ENCODE data around the gene TPPP. TPM values are rescaled to one million over a fixed set of nuclear protein-coding genes. Genes with fewer than 3 reads are reported as not detected.
"Not testable (repeated sequence)": the region's sequence is repeated elsewhere in the genome, so short reads cannot be mapped to it uniquely, and the experiment has no call there.

TPPP gene
- 10 to 100 TPM in 3 of 12 donors, 1 to 10 TPM in 8, not detected in 1; 3.6 to 12.3 (median 7.8) TPM for polyA plus RNA-seq (ENCODE audit: insufficient read length in 12 of 12)
- long read RNA-seq, donor 1, full-length matches to known transcripts, result 1 of 1 reads
- long read RNA-seq, donor 1, partial matches to known transcripts, result 0 of 1 reads
- long read RNA-seq, donor 1, other reads (novel, unspliced or antisense), result 0 of 1 reads
- long read RNA-seq, donor 2, full-length matches to known transcripts, result 2 of 2 reads
- long read RNA-seq, donor 2, partial matches to known transcripts, result 0 of 2 reads
- long read RNA-seq, donor 2, other reads (novel, unspliced or antisense), result 0 of 2 reads
- long read RNA-seq, donor 3, full-length matches to known transcripts, result 1 of 1 reads
- long read RNA-seq, donor 3, partial matches to known transcripts, result 0 of 1 reads
- long read RNA-seq, donor 3, other reads (novel, unspliced or antisense), result 0 of 1 reads
- long read RNA-seq, donor 4, result 0 reads
- long read RNA-seq, donor 5, full-length matches to known transcripts, result 1 of 1 reads
- long read RNA-seq, donor 5, partial matches to known transcripts, result 0 of 1 reads
- long read RNA-seq, donor 5, other reads (novel, unspliced or antisense), result 0 of 1 reads
- long read RNA-seq, donor 6, full-length matches to known transcripts, result 1 of 1 reads
- long read RNA-seq, donor 6, partial matches to known transcripts, result 0 of 1 reads
- long read RNA-seq, donor 6, other reads (novel, unspliced or antisense), result 0 of 1 reads
- long read RNA-seq, donor 7, full-length matches to known transcripts, result 5 of 5 reads
- long read RNA-seq, donor 7, partial matches to known transcripts, result 0 of 5 reads
- long read RNA-seq, donor 7, other reads (novel, unspliced or antisense), result 0 of 5 reads
- long read RNA-seq, donor 8, full-length matches to known transcripts, result 2 of 2 reads
- long read RNA-seq, donor 8, partial matches to known transcripts, result 0 of 2 reads
- long read RNA-seq, donor 8, other reads (novel, unspliced or antisense), result 0 of 2 reads
- long read RNA-seq, donor 9, full-length matches to known transcripts, result 1 of 1 reads
- long read RNA-seq, donor 9, partial matches to known transcripts, result 0 of 1 reads
- long read RNA-seq, donor 9, other reads (novel, unspliced or antisense), result 0 of 1 reads
- long read RNA-seq, donor 10, full-length matches to known transcripts, result 5 of 5 reads
- long read RNA-seq, donor 10, partial matches to known transcripts, result 0 of 5 reads
- long read RNA-seq, donor 10, other reads (novel, unspliced or antisense), result 0 of 5 reads
- long read RNA-seq, donor 11, full-length matches to known transcripts, result 2 of 2 reads
- long read RNA-seq, donor 11, partial matches to known transcripts, result 0 of 2 reads
- long read RNA-seq, donor 11, other reads (novel, unspliced or antisense), result 0 of 2 reads

GRCh38 chr5:693271-694041 lies at the start of gene TPPP:
TSS of gene TPPP (minus strand) at chr5:693352. CDS start at chr5:678060, 15,292 bp downstream.
- not testable (repeated sequence) for DNase-seq

- DNase-seq, result not testable (repeated sequence)
Observed at GRCh38 chr5:742276-742675, 49.1 kb upstream of the TPPP start.

DNA sequence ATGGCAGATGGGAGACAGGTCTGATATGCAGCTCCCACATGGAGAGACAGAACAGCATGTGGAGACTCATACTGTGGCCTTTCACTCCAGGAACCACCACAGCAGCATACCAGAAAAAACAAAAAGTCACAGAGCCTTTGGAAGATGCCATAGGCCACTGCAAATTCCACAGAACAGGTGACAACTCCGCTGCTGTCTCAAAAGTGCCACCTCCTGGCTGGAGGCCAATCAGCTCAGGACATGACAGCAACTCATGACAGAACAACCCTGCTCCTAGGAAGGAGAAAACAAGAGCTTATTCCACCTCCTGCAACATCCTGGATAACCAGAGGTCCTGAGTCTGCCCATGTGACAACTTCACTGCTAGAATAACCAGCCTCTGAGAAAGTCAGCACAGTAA lies 41.0 kb upstream of the TPPP start:
- DNase-seq, result not testable (repeated sequence)

DNA sequence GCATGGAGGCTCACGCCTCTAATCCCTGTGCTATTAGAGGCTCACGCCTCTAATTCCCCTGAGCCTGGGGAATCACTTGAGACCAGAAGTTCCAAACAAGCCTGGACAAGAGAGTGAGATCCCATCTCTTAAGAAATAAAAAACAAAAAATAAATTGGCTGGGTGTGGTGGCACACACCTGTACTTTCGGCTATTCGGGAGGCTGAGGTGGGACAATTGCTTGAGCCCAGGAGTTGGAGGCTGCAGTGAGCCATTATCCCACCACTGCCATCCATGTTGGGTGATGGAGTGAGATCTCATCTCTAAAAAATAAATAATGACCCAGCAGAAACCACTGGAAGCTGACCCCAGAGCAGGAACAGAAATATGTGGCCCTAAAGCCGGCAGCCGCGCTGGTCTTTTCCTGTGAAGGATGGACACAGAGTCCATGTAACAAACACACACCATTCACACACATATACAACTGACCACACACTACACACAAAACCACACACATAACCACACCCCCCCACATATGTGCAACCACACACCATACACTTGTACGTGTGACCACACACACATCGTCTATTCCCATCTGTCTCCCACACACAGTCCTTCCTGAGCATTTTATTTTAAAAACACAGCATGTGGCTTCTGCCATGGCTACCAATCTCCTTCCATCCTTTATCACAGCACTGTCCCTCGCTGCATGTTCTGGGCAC lies 39.8 kb upstream of the TPPP start:
- not testable (repeated sequence) for DNase-seq

GRCh38 chr5:729225-729624 lies 36.1 kb upstream of the TPPP start:
- not testable (repeated sequence) for DNase-seq

DNA sequence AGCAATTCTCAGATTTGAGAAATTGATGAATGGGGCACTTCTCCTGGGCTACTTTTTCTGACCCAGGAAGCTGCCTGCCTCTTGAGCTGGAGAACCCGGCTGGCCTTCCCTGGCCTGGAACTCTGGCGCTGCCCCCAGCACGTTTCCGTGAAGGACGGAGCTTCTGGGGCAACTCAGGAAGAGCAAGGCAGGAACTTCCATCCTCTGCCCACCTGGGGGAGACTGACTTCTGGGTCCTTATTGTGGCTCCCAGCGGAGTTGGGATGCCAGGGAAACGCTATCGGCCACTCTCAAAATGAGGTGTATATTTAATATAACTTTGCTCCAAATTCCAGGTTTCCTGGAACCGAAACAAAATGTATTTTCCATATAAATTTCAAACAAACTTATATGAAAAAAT lies 33.9 kb upstream of the TPPP start:
- not testable (repeated sequence) for DNase-seq

GRCh38 chr5:723865-724264 lies 30.7 kb upstream of the TPPP start:
- DNase-seq, result not testable (repeated sequence)

- DNase-seq, result not testable (repeated sequence)
Observed at GRCh38 chr5:723309-723708, 30.2 kb upstream of the TPPP start.

DNA sequence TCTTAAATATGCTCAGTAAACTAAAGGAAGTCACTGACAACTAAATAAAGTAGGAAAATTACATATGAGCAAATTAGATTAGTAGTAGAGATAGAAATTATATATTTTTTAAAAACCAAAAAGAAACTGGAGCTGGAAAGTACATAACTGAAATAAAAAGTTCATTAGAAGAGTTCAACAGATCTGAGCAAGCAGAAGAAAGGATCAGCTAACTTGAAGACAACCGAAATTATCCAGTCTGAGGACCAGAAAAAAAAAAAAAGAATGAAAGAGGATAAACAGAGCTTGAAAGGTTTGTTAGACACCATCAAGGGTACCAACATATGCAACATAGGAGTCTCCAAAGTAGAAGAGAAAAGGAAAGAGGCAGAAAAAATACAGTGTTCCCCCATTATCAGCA lies 26.2 kb upstream of the TPPP start:
- DNase-seq, result not testable (repeated sequence)

GRCh38 chr5:717143-717542 lies 24.0 kb upstream of the TPPP start:
- DNase-seq, result no peak

DNA sequence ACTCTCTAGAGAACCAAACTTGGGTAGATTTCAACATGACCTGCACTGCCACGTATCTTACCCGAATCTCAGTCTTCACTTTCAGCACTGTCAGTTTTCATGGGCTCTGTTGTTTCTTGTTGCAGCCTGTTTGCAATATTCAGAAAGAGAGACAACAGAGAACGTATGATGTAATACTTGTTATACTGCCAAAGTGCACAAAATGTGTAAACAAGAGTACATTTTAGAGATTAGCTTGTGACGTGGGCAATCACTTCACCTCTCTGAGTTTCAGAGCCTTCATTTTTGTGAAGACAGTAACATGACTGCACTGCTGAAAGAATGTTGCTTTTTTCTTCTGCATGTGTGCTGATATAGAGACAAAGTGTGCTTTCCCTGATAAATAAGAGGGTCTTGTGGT lies 23.6 kb upstream of the TPPP start:
- not testable (repeated sequence) for DNase-seq

DNA sequence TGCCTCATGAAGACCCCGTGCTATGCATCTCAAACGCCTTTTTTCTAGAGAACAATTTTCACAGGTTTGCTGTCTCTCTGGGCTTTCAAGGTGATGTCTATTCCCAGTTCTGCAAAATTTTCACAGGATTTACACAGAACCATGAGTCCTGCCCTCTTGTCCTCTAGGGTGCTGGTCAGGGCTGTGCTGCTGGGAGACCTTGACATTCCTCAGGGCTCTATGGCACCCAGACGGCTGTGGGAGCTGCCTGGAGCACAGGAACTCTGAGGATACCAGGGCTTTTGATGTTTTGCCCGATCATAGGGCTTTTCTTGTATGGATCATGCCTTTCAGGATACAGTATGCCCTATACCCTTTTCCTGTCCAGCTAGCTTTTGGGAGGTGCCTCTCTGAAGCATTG lies 22.5 kb upstream of the TPPP start:
- not testable (repeated sequence) for DNase-seq

DNA sequence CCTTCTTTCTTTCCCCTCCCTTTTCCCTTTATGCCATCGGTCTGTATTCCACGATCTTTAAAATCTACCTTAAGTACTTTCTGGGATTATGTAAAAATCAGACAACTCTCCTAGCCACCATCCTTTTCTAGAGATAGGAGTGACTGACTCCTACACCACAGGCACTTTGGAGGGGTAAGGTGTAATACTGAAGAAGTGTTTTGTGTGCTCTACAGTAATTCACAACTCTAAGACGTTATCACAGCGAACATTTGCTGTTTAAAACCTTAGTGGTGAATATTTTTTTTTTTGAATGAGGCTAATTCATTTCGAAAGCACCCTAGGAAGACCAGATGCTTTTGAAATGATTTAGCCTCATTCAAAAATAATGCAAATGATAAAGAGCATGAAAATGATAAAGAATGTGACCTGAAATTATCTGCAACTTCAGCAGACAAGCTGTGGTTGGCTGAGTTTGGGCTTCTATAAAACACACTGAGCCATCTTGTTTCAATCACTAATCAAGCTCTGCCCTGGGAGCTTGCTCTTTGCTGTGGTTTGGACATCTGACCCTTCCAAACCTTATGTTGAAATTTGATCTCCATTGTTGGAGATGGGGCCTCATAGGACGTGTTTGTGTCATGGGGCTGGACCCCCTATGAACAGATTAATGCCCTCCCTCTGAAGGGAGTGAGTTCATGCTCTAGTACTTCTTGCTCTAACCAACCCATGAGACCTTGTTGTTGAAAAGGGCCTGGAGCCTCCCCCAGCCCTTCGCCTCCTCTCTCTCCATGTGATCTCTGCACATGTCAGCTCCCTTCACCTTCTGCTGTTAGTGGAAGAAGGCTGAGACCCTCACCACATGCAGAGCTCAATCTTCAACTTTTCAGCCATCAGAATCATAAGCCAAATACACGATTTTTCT lies 21.3 kb upstream of the TPPP start:
- not testable (repeated sequence) for DNase-seq

- DNase-seq, result not testable (repeated sequence)
Observed at GRCh38 chr5:713686-714085, 20.5 kb upstream of the TPPP start.

- not testable (repeated sequence) for DNase-seq
Observed at GRCh38 chr5:708848-709517, 15.8 kb upstream of the TPPP start.

DNA sequence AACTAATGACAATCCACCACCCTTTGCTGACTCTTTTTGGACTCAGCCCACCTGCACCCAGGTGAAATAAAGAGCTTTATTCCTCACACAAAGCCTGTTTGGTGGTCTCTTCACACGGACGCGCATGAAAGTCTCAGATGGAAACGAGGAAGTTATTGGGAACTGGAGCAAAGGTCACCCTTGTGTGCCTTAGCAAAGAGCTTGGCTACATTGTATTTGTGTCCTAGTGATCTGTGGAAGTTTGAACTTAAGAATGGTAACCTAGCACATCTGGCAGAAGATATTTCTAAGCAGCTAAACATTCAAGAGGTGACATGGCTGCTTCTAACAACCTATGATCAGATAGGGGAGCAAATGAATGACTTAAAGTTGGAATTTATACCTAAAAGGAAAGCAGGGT lies 15.2 kb upstream of the TPPP start:
- not testable (repeated sequence) for DNase-seq

GRCh38 chr5:706127-706526 lies 13.0 kb upstream of the TPPP start:
- not testable (repeated sequence) for DNase-seq

Measured in muscle of arm (tissue), 14 donors.